ENCODE measurements around the gene CAND2.
A peak's percentile ranks its signal among the peaks of the same experiment; 100 is the strongest.

The CAND2 gene

GRCh38 chr3:12796171-12797123 lies at the start of gene CAND2:
TSS of gene CAND2 (plus strand) at chr3:12796680. CDS start at chr3:12796721, 41 bp downstream.
- no peak for DNase-seq (ENCODE audit: low spot score)

- DNase-seq (ENCODE audit: low spot score): no peak
These were observed 48.0 kb upstream of the CAND2 start for GRCh38 chr3:12748477-12748876.

- DNase-seq (ENCODE audit: low spot score): no peak
These were observed 46.3 kb upstream of the CAND2 start for GRCh38 chr3:12750223-12750622.

GRCh38 chr3:12750658-12751071 lies 45.8 kb upstream of the CAND2 start:
- peak; percentile 55 for DNase-seq (ENCODE audit: low spot score)

- DNase-seq (ENCODE audit: low spot score): no peak
These were observed 44.9 kb upstream of the CAND2 start for GRCh38 chr3:12751571-12751970.

- DNase-seq (ENCODE audit: low spot score): no peak
These were observed 44.4 kb upstream of the CAND2 start for GRCh38 chr3:12752102-12752501.

- DNase-seq (ENCODE audit: low spot score): no peak
These were observed 43.7 kb upstream of the CAND2 start for GRCh38 chr3:12752809-12753208.

GRCh38 chr3:12753275-12754028 lies 43.0 kb upstream of the CAND2 start:
- DNase-seq (ENCODE audit: low spot score): no peak

- DNase-seq (ENCODE audit: low spot score): no peak
These were observed 42.2 kb upstream of the CAND2 start for GRCh38 chr3:12754313-12754712.

- DNase-seq (ENCODE audit: low spot score): no peak
These were observed 40.7 kb upstream of the CAND2 start for GRCh38 chr3:12755754-12756153.

- no peak for DNase-seq (ENCODE audit: low spot score)
These were observed 40.3 kb upstream of the CAND2 start for GRCh38 chr3:12756175-12756574.

- no peak for DNase-seq (ENCODE audit: low spot score)
These were observed 39.8 kb upstream of the CAND2 start for GRCh38 chr3:12756635-12757034.

- DNase-seq (ENCODE audit: low spot score): no peak
These were observed 38.3 kb upstream of the CAND2 start for GRCh38 chr3:12758025-12758781.

GRCh38 chr3:12759097-12759679 lies 37.3 kb upstream of the CAND2 start, which contains the start of gene TMEM40:
TSS of gene TMEM40 (minus strand) at chr3:12759259. CDS start at chr3:12749832, 9,427 bp downstream.
- DNase-seq (ENCODE audit: low spot score): no peak

- no peak for DNase-seq (ENCODE audit: low spot score)
These were observed 36.6 kb upstream of the CAND2 start for GRCh38 chr3:12759693-12760565.

GRCh38 chr3:12764171-12764776 lies 32.2 kb upstream of the CAND2 start:
- DNase-seq (ENCODE audit: low spot score): no peak

- no peak for DNase-seq (ENCODE audit: low spot score)
These were observed 29.9 kb upstream of the CAND2 start for GRCh38 chr3:12766541-12766940.

- no peak for DNase-seq (ENCODE audit: low spot score)
These were observed 27.6 kb upstream of the CAND2 start for GRCh38 chr3:12768579-12769527.

GRCh38 chr3:12769761-12770160 lies 26.7 kb upstream of the CAND2 start:
- DNase-seq (ENCODE audit: low spot score): no peak
